ENCODE data around the gene PHACTR2.

Gene PHACTR2

DNA sequence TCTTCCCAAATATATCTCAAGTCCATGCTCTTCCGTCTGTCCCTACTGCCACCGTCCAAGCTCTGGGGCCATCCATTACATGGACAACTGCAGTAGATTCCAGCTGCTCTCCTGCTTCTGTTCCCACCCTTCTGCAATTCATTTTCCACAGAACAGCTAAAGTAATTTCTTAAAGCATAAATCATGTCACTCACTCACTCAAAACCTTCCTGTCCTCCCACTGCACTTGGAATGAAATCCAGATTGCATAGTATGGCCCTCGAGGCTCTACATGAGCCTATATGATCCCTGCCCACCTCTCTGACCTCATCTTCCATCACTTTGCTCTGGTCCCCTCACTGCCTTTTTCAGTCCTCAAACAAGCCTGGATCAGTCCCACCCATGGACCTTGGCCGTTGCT lies 10.9 kb downstream of the PHACTR2 start:
- TF ChIP-seq CTCF (IDR thresholded peaks at IDR 0.05; ENCODE audit: low read depth, low read length): no peak
- H3K4me3 ChIP-seq (ENCODE audit: low read depth, low read length): no peak overlapping the region

- no peak overlapping the region for H3K4me3 ChIP-seq (ENCODE audit: low read depth, low read length)
- no peak for TF ChIP-seq CTCF (IDR thresholded peaks at IDR 0.05; ENCODE audit: low read depth, low read length)
Observed at GRCh38 chr6:143689852-143690251, 12.1 kb downstream of the PHACTR2 start.

- H3K4me3 ChIP-seq (ENCODE audit: low read depth, low read length): no peak overlapping the region
- no peak for TF ChIP-seq CTCF (IDR thresholded peaks at IDR 0.05; ENCODE audit: low read depth, low read length)
Observed at GRCh38 chr6:143691155-143691554, 13.4 kb downstream of the PHACTR2 start.

- no peak overlapping the region for H3K4me3 ChIP-seq (ENCODE audit: low read depth, low read length)
- TF ChIP-seq CTCF (IDR thresholded peaks at IDR 0.05; ENCODE audit: low read depth, low read length): no peak
Observed at GRCh38 chr6:143691900-143692636, 14.3 kb downstream of the PHACTR2 start.

- no peak overlapping the region for H3K4me3 ChIP-seq (ENCODE audit: low read depth, low read length)
- TF ChIP-seq CTCF (IDR thresholded peaks at IDR 0.05; ENCODE audit: low read depth, low read length): no peak
Observed at GRCh38 chr6:143692696-143693095, 14.9 kb downstream of the PHACTR2 start.

- TF ChIP-seq CTCF (IDR thresholded peaks at IDR 0.05; ENCODE audit: low read depth, low read length): no peak
- H3K4me3 ChIP-seq (ENCODE audit: low read depth, low read length): no peak overlapping the region
Observed at GRCh38 chr6:143694013-143694412, 16.2 kb downstream of the PHACTR2 start.

DNA sequence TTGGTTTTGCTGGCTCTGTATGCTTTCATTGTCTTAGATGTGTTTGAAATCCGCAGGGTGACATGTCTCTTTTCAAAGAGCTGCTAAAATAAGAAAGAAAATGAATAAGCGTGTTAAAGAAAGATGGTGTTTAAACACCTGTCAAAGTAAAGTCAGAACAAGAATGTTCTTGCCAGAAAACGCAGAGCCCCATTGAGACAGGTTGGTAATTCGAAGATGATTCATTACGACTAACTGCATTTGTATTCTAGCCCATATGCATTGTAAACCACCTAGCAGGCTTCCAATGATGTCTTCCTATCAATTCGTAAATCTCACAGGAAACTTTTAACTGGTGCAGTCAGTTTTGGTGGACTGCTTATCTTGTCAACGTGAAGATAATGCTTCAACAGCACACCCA lies 16.8 kb downstream of the PHACTR2 start:
- TF ChIP-seq CTCF (IDR thresholded peaks at IDR 0.05; ENCODE audit: low read depth, low read length): no peak

More for the DNA sequence above, 16.8 kb downstream of the PHACTR2 start:
- no peak overlapping the region for H3K4me3 ChIP-seq (ENCODE audit: low read depth, low read length)

Data from WI38 (cell line).